CD4-positive, alpha-beta memory T cell (primary cell): ENCODE results near the gene AFAP1. TPM values are rescaled to one million over a fixed set of nuclear protein-coding genes. Genes with fewer than 3 reads are reported as not detected.

Experiments used
- CTCF ChIA-PET: fragments of 350-600 bp; sonication (Branson Sonifier 250); formaldehyde crosslinking; loops from one replicate; lab custom pipeline; 2021; ENCODE audit warnings: inconsistent platforms; ENCODE audit not compliant: partially characterized antibody; lab: Charles Lee
- POLR2A ChIA-PET: fragments of 350-600 bp; sonication (Branson Sonifier 250); formaldehyde crosslinking; loops from one replicate; lab custom pipeline; 2021; ENCODE audit not compliant: partially characterized antibody; lab: Charles Lee
- DNase-seq, 5 donors: peaks; one replicate each; pipeline versions ENCODE4 v3.0.0 to v3.0.0-alpha.2; 2020 to 2022; ENCODE audit warnings: mixed read lengths in 1 of 5
- H3K27ac ChIP-seq: one replicate; pipeline ENCODE4 v1.7.0; 2013; ENCODE audit warnings: low read depth, low read length
- H3K27me3 ChIP-seq: 2 replicates; pipeline ENCODE4 v1.7.0; 2013; ENCODE audit warnings: mild to moderate bottlenecking, low read length, moderate library complexity; ENCODE audit not compliant: insufficient read depth
- H3K36me3 ChIP-seq: 2 replicates; pipeline ENCODE4 v1.7.0; 2013; ENCODE audit warnings: mild to moderate bottlenecking, low read length, moderate library complexity; ENCODE audit not compliant: insufficient read depth
- H3K4me1 ChIP-seq: 2 replicates; pipeline ENCODE4 v1.7.0; 2013; ENCODE audit warnings: mild to moderate bottlenecking, low read length, moderate library complexity; ENCODE audit not compliant: insufficient read depth
- H3K4me3 ChIP-seq, 2 donors: one replicate each; pipeline ENCODE4 v1.7.0; 2013; ENCODE audit warnings: low read length in 2 of 2, mild to moderate bottlenecking in 1 of 2
- H3K9me3 ChIP-seq, 2 donors: one replicate each; pipeline ENCODE4 v1.7.0; 2013; ENCODE audit warnings: low read length in 2 of 2, control low read depth in 1 of 2; ENCODE audit not compliant: control insufficient read depth in 1 of 2
- H3K27ac Mint-ChIP-seq, 7 donors: one replicate each; pipeline ENCODE4 v1.8.0; 2020 to 2021; ENCODE audit warnings: mixed read lengths in 7 of 7, mild to moderate bottlenecking in 6 of 7, inconsistent platforms in 3 of 7, moderate library complexity in 3 of 7
- H3K27me3 Mint-ChIP-seq, 2 donors: one replicate each; pipeline ENCODE4 v1.8.0; 2020 to 2021; ENCODE audit warnings: mixed read lengths in 2 of 2
- H3K36me3 Mint-ChIP-seq, 2 donors: one replicate each; pipeline ENCODE4 v1.8.0; 2020 to 2021; ENCODE audit warnings: mixed read lengths in 2 of 2, inconsistent platforms in 1 of 2, mild to moderate bottlenecking in 1 of 2
- H3K4me1 Mint-ChIP-seq, 4 donors: one replicate each; pipeline ENCODE4 v1.8.0; 2020 to 2021; ENCODE audit warnings: mixed read lengths in 4 of 4, mild to moderate bottlenecking in 1 of 4
- H3K4me3 Mint-ChIP-seq, 8 donors: one replicate each; pipeline ENCODE4 v1.8.0; 2020 to 2021; ENCODE audit warnings: mixed read lengths in 8 of 8, mild to moderate bottlenecking in 7 of 8, moderate library complexity in 6 of 8, inconsistent platforms in 3 of 8
- H3K9me3 Mint-ChIP-seq, 8 donors: one replicate each; pipeline ENCODE4 v1.8.0; 2020 to 2021; ENCODE audit warnings: mixed read lengths in 8 of 8, mild to moderate bottlenecking in 5 of 8, inconsistent platforms in 3 of 8, moderate library complexity in 1 of 8
- intact Hi-C: fragments of 100-400 bp; cut with micrococcal nuclease; formaldehyde crosslinking; loops from one replicate; pipeline ENCODE4 v1.15.1; 2023
- polyA plus RNA-seq, 2 donors: library from polyadenylated mRNA; unstranded; fragments of 300-500 nt; fragmentation: Illumina TruSeq; gene quantifications; one replicate each; pipeline ENCODE4 v1.2.3, GENCODE V29; 2021
- total RNA-seq, 2 experiments: library from RNA; stranded (reverse); gene quantifications; one replicate each; pipeline ENCODE4 v1.2.3, GENCODE V29; 2021

AFAP1 gene
- total and polyA plus RNA-seq, 4 experiments from 2014 or later: 0.95 to 21.8 (median 12.6) TPM

DNA sequence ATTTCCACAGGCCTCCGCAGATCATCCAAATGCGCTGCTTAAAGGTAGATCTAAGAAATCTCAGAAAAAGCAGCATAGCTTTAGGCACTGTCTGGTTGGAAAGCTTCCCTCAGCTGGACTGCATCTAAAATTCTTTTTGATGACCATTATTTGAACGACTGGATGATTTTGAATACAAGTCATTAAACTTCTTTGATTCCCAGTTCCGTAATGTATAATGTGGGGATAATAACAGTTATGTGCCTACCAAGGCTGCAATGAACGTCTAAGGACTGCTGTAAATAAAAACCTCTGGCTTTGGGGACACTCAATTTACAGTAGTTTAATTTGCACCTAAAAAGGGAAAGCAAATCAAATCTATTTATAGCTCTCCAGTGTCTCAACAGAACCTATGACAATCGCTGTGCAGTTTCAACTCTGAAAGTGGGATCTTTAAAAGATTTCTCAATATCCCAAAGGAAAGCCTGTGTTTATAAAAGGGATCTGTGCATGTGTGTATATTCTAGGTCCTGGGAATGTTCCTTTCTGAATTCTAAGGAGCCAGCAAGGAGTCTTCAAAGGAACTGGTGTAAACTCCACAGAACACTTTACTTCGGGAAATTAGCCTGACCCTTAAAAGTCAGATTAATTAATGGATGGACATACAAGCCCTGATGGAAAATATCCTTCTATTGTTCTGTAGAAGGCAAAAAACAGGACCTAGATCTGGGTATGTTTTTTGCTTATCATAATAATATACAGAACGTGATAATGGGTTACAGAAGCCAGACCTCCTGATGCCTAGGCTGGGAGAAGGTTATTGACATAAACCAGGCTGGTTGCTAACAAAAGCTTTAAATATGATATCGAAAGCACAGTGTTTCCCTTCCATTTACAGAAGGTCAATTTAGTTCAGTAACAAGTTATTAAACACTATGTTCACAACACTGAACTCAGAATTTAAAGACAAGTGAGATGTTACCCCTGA, 53.4 kb downstream of the AFAP1 start:
- H3K27ac ChIP-seq: no peak overlapping the region
- no peaks in the 10 kb centered on the region for H3K36me3 ChIP-seq
- no peaks in the 10 kb centered on the region for H3K27me3 ChIP-seq
- Mint-ChIP-seq H3K4me3 (no peak overlapping the region), H3K36me3 (peaks cover 6 to 8% of the 10 kb centered on the region in 2 donors), H3K27ac (no peak overlapping the region), H3K27me3 (no peaks in the 10 kb centered on the region), H3K4me1 (peaks cover 19 to 34% (median 22%) of the 10 kb centered on the region in 4 donors), H3K9me3 (peaks cover 0 to 13% (median 10%) of the 10 kb centered on the region in 8 donors)
- CTCF ChIA-PET: interaction anchor here (1.0 kb wide), 1 partner anchor 9 kb away, joined by 8 read pairs; no protein-coding TSS in a partner anchor
- no peaks in the 10 kb centered on the region for H3K4me1 ChIP-seq
- POLR2A ChIA-PET: interaction anchor here (1.0 kb wide), 1 partner anchor 9 kb away, joined by 5 read pairs; no protein-coding TSS in a partner anchor
- H3K9me3 ChIP-seq: no peaks in the 10 kb centered on the region
- no peak for DNase-seq
- intact Hi-C loops: no loop called here
- H3K4me3 ChIP-seq: no peak overlapping the region

DNA sequence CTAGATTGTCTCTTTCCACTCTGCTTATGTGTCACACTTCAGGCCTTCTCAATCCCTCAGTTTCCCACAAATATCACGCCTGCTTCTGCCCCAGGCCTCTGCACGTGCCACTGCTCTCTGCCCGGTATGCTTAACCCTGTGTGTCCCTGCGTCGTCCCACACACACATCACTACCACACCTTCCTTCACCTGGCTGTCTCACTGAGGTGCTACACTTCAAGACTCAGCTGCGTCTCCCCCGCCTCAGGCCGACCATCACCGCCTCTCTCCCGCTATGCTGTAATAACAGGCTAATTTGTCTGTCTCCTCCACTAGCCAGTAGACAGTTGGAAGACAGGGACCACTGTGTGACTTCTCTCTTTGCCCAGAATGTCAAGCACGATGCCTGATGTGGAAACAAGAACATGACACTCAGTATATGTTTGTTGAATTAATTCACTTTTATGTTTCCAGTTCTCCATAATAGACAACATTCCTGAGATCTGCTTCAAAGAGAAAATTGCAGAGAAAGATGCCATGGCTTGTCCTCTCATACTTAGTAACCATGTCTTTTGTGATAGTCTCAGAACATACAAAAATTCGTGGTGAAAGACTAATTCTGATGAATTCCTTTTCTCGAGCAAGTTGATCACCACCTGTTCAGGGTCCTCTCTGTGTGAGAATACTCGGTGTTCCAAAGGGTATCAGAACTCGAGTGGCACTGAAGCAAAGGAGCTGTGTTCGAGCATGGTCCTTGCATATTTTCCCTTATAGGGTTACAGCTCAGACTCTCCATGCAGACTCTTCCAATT, 54.2 kb downstream of the AFAP1 start:
- Mint-ChIP-seq H3K9me3 (peaks cover 0 to 13% (median 10%) of the 10 kb centered on the region in 8 donors), H3K27ac (peak overlapping the region in 1 of 7 donors; percentile 17), H3K4me3 (peak overlapping the region in 1 of 8 donors; percentile 33), H3K36me3 (peaks cover 6 to 8% of the 10 kb centered on the region in 2 donors), H3K27me3 (no peaks in the 10 kb centered on the region), H3K4me1 (peaks cover 22 to 37% (median 27%) of the 10 kb centered on the region in 4 donors)
- no peak for DNase-seq
- intact Hi-C loops: no loop called here
- Histone ChIP-seq H3K27ac (no peak overlapping the region), H3K36me3 (no peaks in the 10 kb centered on the region), H3K27me3 (no peaks in the 10 kb centered on the region), H3K4me1 (peaks cover 9% of the 10 kb centered on the region), H3K4me3 (no peak overlapping the region), H3K9me3 (no peaks in the 10 kb centered on the region)
- ChIA-PET CTCF (interaction anchor here (1.0 kb wide), 1 partner anchor 8 kb away, joined by 8 read pairs; no protein-coding TSS in a partner anchor), POLR2A (interaction anchor here (1.0 kb wide), 1 partner anchor 9 kb away, joined by 5 read pairs; no protein-coding TSS in a partner anchor)

DNA sequence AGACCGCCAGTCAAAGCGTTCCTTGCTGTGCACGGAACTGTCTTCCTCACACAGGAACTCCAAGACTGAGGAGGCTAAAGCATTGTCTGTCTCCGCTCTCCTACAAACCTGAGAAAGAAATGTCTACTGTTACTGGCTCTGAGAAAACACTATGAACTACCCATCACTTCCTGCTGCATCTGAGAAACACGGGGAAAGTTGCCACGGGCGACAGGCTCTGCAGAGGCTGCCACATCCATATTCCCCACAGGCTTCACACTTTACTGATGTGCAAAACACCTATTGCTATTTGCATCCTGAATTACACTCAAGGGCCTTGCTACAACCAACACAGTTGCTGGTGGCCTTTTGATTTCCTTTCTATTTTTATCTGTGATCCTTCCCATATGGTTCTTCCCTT, 59.0 kb downstream of the AFAP1 start:
- intact Hi-C loops: no loop called here
- no peaks in the 10 kb centered on the region for H3K27me3 Mint-ChIP-seq
- H3K27ac Mint-ChIP-seq: peak overlapping the region in 4 of 7 donors; percentile 1 to 70 (median 41)
- H3K4me3 ChIP-seq: no peak overlapping the region
- ChIA-PET CTCF (no interaction called here), POLR2A (no interaction called here)
- no peaks in the 10 kb centered on the region for H3K9me3 ChIP-seq
- H3K27me3 ChIP-seq: no peaks in the 10 kb centered on the region
- peak overlapping the region in 3 of 8 donors; percentile 1 to 43 (median 26) for H3K4me3 Mint-ChIP-seq
- no peaks in the 10 kb centered on the region for H3K9me3 Mint-ChIP-seq
- peaks cover 39% of the 10 kb centered on the region for H3K4me1 ChIP-seq
- no peak for DNase-seq
- no peak overlapping the region for H3K27ac ChIP-seq
- no peaks in the 10 kb centered on the region for H3K36me3 ChIP-seq
- peaks cover 0 to 4% of the 10 kb centered on the region in 2 donors for H3K36me3 Mint-ChIP-seq
- peaks cover 40 to 66% (median 55%) of the 10 kb centered on the region in 4 donors for H3K4me1 Mint-ChIP-seq

GRCh38 chr4:7879127-7879526, 60.5 kb downstream of the AFAP1 start:
- POLR2A ChIA-PET: no interaction called here
- H3K9me3 ChIP-seq: no peaks in the 10 kb centered on the region
- no peaks in the 10 kb centered on the region for H3K36me3 ChIP-seq
- no peak overlapping the region for H3K4me3 Mint-ChIP-seq
- CTCF ChIA-PET: interaction anchor here (5.9 to 6.5 kb wide), 2 partner anchors 36 to 75 kb away, joined by 53 to 87 read pairs; no protein-coding TSS in a partner anchor
- no peak for DNase-seq
- peaks cover 37 to 62% (median 56%) of the 10 kb centered on the region in 4 donors for H3K4me1 Mint-ChIP-seq
- no peaks in the 10 kb centered on the region for H3K27me3 Mint-ChIP-seq
- H3K4me3 ChIP-seq: no peak overlapping the region
- no peaks in the 10 kb centered on the region for H3K27me3 ChIP-seq
- intact Hi-C loops: no loop called here
- H3K36me3 Mint-ChIP-seq: no peaks in the 10 kb centered on the region
- no peak overlapping the region for H3K27ac ChIP-seq
- H3K27ac Mint-ChIP-seq: peak overlapping the region in 4 of 7 donors; percentile 36 to 65 (median 62)
- peaks cover 42% of the 10 kb centered on the region for H3K4me1 ChIP-seq
- H3K9me3 Mint-ChIP-seq: no peaks in the 10 kb centered on the region

GRCh38 chr4:7878323-7878722, 61.3 kb downstream of the AFAP1 start:
- H3K9me3 ChIP-seq: no peaks in the 10 kb centered on the region
- CTCF ChIA-PET: interaction anchor here (2.1 to 6.5 kb wide), 4 partner anchors 8 to 110 kb away, joined by 8 to 87 read pairs (median 34); no protein-coding TSS in a partner anchor
- no peaks in the 10 kb centered on the region for H3K27me3 ChIP-seq
- no peaks in the 10 kb centered on the region for H3K27me3 Mint-ChIP-seq
- H3K4me3 Mint-ChIP-seq: peak overlapping the region in 1 of 8 donors; percentile 17
- POLR2A ChIA-PET: no interaction called here
- intact Hi-C loops: no loop called here
- H3K4me1 ChIP-seq: peaks cover 42% of the 10 kb centered on the region
- DNase-seq: no peak
- peaks cover 42 to 70% (median 60%) of the 10 kb centered on the region in 4 donors for H3K4me1 Mint-ChIP-seq
- H3K9me3 Mint-ChIP-seq: no peaks in the 10 kb centered on the region
- no peak overlapping the region for H3K27ac ChIP-seq
- H3K36me3 Mint-ChIP-seq: no peaks in the 10 kb centered on the region
- no peaks in the 10 kb centered on the region for H3K36me3 ChIP-seq
- H3K4me3 ChIP-seq: no peak overlapping the region
- peak overlapping the region in 6 of 7 donors; percentile 40 to 93 (median 65) for H3K27ac Mint-ChIP-seq

- H3K27ac Mint-ChIP-seq: peak overlapping the region; percentile 67 to 96 (median 91)
- ChIA-PET POLR2A (interaction anchor here (0.8 to 2.3 kb wide), 9 partner anchors 9 to 75 kb away, joined by 3 to 34 read pairs (median 5); partner anchors contain the start of gene AFAP1), CTCF (interaction anchor here (0.8 to 6.5 kb wide), 18 partner anchors 9 to 111 kb away, joined by 3 to 87 read pairs (median 4); partner anchors contain the start of gene AFAP1)
- no peaks in the 10 kb centered on the region for H3K36me3 ChIP-seq
- H3K27ac ChIP-seq: peak overlapping the region; percentile 44
- H3K4me1 ChIP-seq: peaks cover 42% of the 10 kb centered on the region
- peaks cover 42 to 70% (median 60%) of the 10 kb centered on the region in 4 donors for H3K4me1 Mint-ChIP-seq
- no peaks in the 10 kb centered on the region for H3K9me3 Mint-ChIP-seq
- H3K4me3 ChIP-seq: peak overlapping the region in 1 of 2 donors; percentile 33
- intact Hi-C loops: loop anchor here (2.0 kb wide), 3 partner anchors 62 to 110 kb away; partner anchors contain the start of gene AFAP1
- H3K4me3 Mint-ChIP-seq: peak overlapping the region in 7 of 8 donors; percentile 76 to 94 (median 84)
- no peaks in the 10 kb centered on the region for H3K36me3 Mint-ChIP-seq
- H3K27me3 Mint-ChIP-seq: no peaks in the 10 kb centered on the region
- H3K27me3 ChIP-seq: no peaks in the 10 kb centered on the region
- DNase-seq: no peak
- H3K9me3 ChIP-seq: no peaks in the 10 kb centered on the region
These were observed 62.5 kb downstream of the AFAP1 start for GRCh38 chr4:7877176-7877575.
